Bronchial epithelial cell (primary cell): ENCODE data around the gene LSM2. TPM values are rescaled to one million over a fixed set of nuclear protein-coding genes. Genes with fewer than 3 reads are reported as not detected.
"Not testable (repeated sequence)": the region's sequence is repeated elsewhere in the genome, so short reads cannot be mapped to it uniquely, and the experiment has no call there.

ENCODE experiments used
- DNase-seq: peaks from one replicate; pipeline ENCODE4 v3.0.0-alpha.2; 2010; ENCODE audit warnings: low read depth
- FAIRE-seq: peaks from 2 replicates; lab custom pipeline; 2011; peaks lifted over from hg19 to GRCh38; lab: Jason Lieb, UNC
- H3K27me3 ChIP-seq: 2 replicates; pipeline ENCODE4 v1.5.1; 2011; ENCODE audit warnings: low read length; ENCODE audit not compliant: control insufficient read depth, insufficient read depth
- H3K36me3 ChIP-seq: 2 replicates; pipeline ENCODE4 v1.5.1; 2011; ENCODE audit warnings: low read length; ENCODE audit not compliant: control insufficient read depth, insufficient read depth
- H3K4me3 ChIP-seq: 2 replicates; pipeline ENCODE4 v1.5.1; 2011; ENCODE audit warnings: mild to moderate bottlenecking, low read depth, low read length, control low read depth
- CTCF ChIP-seq: IDR thresholded peaks from 2 replicates; pipeline ENCODE4 v1.5.1; 2011; ENCODE audit warnings: mild to moderate bottlenecking, moderate library complexity, low read length, control low read depth, inconsistent platforms; ENCODE audit not compliant: insufficient read depth, severe bottlenecking
- total RNA-seq: library from RNA; depleted of rRNA; stranded (reverse); fragments of >200 nt; gene quantifications from 2 replicates; pipeline ENCODE4 v1.2.1, GENCODE V29; 2014

The LSM2 gene
- total RNA-seq, 1 donor from 2014 or later, result 29.2 TPM

DNA sequence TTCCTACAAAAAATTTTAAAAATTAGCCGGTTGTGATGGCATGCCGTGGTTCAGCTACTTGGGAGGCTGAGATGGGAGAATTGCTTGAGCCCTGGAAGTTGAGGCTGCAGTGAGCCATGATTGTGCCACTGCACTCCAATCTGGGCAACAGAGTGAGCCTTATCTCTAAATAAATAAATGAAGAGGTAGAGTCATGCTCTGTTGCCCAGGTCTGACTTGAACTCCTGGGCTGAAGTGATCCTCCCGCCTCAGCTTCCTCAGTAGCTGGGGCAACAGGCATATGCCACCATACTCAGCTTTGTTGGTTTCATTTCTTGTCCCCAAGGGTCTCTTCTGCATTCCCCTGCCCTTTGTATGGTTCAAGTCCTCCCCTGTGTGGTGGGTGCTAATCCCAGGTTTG is 37.7 kb upstream of the LSM2 start:
- H3K36me3 ChIP-seq, result peaks cover 2% of the 10 kb centered on the region
- no peaks in the 10 kb centered on the region for H3K27me3 ChIP-seq
- no peak for DNase-seq
- no peak for FAIRE-seq
- no peak overlapping the region for H3K4me3 ChIP-seq
- TF ChIP-seq CTCF, result no peak

- FAIRE-seq, result no peak
Observed at GRCh38 chr6:31842053-31842452, 35.3 kb upstream of the LSM2 start.

GRCh38 chr6:31839779-31840126 is 33.0 kb upstream of the LSM2 start:
- DNase-seq, H3K27me3 ChIP-seq, FAIRE-seq, H3K4me3 ChIP-seq: not testable (repeated sequence)
- H3K36me3 ChIP-seq, result peaks cover 17% of the 10 kb centered on the region

More at GRCh38 chr6:31842053-31842452, 35.3 kb upstream of the LSM2 start:
- no peak for TF ChIP-seq CTCF
- no peaks in the 10 kb centered on the region for H3K27me3 ChIP-seq
- no peak for DNase-seq
- no peak overlapping the region for H3K4me3 ChIP-seq
- H3K36me3 ChIP-seq, result peaks cover 14% of the 10 kb centered on the region

- Histone ChIP-seq H3K36me3 (peaks cover 17% of the 10 kb centered on the region), H3K27me3 (no peaks in the 10 kb centered on the region), H3K4me3 (no peak overlapping the region)
- TF ChIP-seq CTCF, result no peak
- DNase-seq (no peak), FAIRE-seq (no peak)
Observed at GRCh38 chr6:31838968-31839367, 32.2 kb upstream of the LSM2 start.

DNA sequence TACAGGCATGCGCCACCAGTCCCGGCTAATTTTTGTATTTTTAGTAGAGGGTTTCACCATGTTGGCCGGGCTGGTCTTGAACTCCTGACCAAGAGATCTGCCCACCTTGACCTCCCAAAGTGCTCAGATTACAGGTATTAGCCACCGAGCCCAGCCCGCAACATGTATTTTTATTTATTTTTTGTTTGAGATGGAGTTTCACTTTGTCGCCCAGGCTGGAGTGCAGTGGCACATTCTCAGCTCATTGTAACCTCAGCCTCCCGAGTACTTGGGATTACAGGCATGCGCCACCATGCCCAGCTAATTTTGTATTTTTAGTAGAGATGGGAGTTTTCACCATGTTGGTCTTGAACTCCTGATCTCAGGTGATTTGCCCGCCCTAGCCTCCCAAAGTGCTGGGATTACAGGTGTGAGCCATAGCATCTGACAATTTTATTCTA is 31.4 kb upstream of the LSM2 start:
- not testable (repeated sequence) for H3K4me3 ChIP-seq, FAIRE-seq

DNA sequence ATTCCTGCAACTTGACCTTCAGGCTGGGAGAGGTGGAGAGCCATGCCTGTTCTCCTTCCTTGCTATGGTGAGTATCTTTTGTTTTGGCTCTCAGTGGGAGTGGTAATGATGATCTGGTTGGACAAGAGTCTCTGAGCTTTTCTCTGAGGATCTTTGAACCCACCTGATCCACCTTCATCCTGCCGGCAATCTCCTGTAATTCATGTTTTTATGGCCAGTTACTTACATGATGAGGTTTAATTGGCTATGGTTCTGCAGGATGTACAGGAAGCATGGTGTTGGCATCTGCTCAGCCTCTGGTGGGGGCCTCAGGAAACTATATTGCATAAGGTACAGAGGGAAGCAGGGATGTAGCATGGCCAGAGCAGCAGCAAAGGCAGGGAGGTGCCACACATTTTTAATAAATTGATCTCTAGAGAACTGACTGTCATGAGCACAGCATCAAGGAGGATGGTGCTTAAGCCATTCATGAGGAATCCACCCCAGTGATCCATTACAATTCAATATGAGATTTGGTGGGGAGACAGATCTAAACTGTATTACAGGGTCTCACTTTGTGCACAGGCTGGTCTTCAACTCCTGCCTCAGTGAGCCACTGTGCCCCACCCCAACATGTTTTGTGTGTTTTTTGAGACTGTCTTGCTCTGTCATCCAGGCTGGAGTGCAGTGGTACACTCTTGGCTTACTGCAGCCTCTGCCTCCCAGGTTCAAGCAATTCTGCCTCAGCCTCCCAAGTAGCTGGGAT is 30.8 kb upstream of the LSM2 start:
- FAIRE-seq (no peak), DNase-seq (no peak)
- H3K4me3 ChIP-seq, result no peak overlapping the region
- TF ChIP-seq CTCF, result no peak
- no peaks in the 10 kb centered on the region for H3K27me3 ChIP-seq
- H3K36me3 ChIP-seq, result peaks cover 17% of the 10 kb centered on the region

More for the DNA sequence above, 31.4 kb upstream of the LSM2 start:
- peaks cover 17% of the 10 kb centered on the region for H3K36me3 ChIP-seq
- DNase-seq, H3K27me3 ChIP-seq: not testable (repeated sequence)
